ENCODE data around the gene CD38.

DNA sequence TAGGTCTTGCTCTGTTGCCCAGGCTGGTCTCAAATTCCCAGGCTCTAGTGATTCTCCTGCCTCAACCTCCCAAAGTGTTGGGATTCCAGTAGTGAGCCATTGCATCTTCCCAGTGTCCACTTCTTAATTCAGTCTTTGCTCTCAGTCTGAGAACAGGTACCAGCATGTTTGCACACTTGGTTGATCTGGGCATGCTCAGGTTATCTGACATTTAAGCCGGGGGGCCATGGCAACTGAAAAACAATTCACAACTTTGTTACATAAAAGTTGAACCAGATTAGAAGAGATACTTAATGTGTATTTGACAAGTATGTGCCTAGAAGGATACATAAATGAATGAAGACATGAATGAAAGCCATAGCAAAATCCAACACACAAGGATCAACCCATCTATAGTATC, 121.4 kb downstream of the CD38 start:
- TF ChIP-seq POLR2AphosphoS5 (IDR thresholded peaks at IDR 0.05; ENCODE audit: low read depth, low read length), result no peak
- TF ChIP-seq, protein P1, sequence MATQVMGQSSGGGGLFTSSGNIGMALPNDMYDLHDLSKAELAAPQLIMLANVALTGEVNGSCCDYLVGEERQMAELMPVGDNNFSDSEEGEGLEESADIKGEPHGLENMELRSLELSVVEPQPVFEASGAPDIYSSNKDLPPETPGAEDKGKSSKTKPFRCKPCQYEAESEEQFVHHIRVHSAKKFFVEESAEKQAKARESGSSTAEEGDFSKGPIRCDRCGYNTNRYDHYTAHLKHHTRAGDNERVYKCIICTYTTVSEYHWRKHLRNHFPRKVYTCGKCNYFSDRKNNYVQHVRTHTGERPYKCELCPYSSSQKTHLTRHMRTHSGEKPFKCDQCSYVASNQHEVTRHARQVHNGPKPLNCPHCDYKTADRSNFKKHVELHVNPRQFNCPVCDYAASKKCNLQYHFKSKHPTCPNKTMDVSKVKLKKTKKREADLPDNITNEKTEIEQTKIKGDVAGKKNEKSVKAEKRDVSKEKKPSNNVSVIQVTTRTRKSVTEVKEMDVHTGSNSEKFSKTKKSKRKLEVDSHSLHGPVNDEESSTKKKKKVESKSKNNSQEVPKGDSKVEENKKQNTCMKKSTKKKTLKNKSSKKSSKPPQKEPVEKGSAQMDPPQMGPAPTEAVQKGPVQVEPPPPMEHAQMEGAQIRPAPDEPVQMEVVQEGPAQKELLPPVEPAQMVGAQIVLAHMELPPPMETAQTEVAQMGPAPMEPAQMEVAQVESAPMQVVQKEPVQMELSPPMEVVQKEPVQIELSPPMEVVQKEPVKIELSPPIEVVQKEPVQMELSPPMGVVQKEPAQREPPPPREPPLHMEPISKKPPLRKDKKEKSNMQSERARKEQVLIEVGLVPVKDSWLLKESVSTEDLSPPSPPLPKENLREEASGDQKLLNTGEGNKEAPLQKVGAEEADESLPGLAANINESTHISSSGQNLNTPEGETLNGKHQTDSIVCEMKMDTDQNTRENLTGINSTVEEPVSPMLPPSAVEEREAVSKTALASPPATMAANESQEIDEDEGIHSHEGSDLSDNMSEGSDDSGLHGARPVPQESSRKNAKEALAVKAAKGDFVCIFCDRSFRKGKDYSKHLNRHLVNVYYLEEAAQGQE (IDR thresholded peaks at IDR 0.05; ENCODE audit: insufficient read depth in 1 of 2, low read depth in 2 of 2, low read length in 2 of 2), result no peak

All from PFSK-1 (cell line).